ENCODE data around the gene GPC3. TPM values are rescaled to one million over a fixed set of nuclear protein-coding genes. Genes with fewer than 3 reads are reported as not detected.

The GPC3 gene
- total and polyA plus RNA-seq, 8 donors, result 0.46 to 137 (median 4.4) TPM

GRCh38 chrX:133609166-133609565 is 376.2 kb downstream of the GPC3 start:
- H3K27ac ChIP-seq, result no peak overlapping the region
- intact Hi-C loops (cut with DNase I; ENCODE audit: low total_unique reads), result no loop called here
- 48 to 74% (median 68%) methylated on average over 4 of the region's 4 CpGs for WGBS, 5 donors

GRCh38 chrX:133608406-133608805 is 377.0 kb downstream of the GPC3 start:
- Histone ChIP-seq H3K27ac (peak overlapping the region in 1 of 5 donors; percentile 31), H3K4me3 (no peak overlapping the region), H3K4me1 (peaks cover 0 to 24% (median 8%) of the 10 kb centered on the region in 4 donors), H3K9me3 (peaks cover 0 to under 1% (median 0%) of the 10 kb centered on the region in 4 donors), H3K36me3 (no peaks in the 10 kb centered on the region), H3K27me3 (peaks cover 0 to 6% (median 0%) of the 10 kb centered on the region in 3 donors)
- 59 to 78% (median 65%) methylated on average over 2 of the region's 2 CpGs for WGBS, 5 donors
- DNase-seq, result no peak
- TF ChIP-seq POLR2A (IDR thresholded peaks at IDR 0.05), result no peak
- TF ChIP-seq POLR2AphosphoS5 (IDR thresholded peaks at IDR 0.05), result no peak
- TF ChIP-seq CTCF (IDR thresholded peaks at IDR 0.05), result no peak
- no peak for TF ChIP-seq EP300 (IDR thresholded peaks at IDR 0.05)
- intact Hi-C loops (cut with DNase I; ENCODE audit: low total_unique reads), result no loop called here

More at GRCh38 chrX:133609166-133609565, 376.2 kb downstream of the GPC3 start:
- DNase-seq, result no peak
- H3K27me3 ChIP-seq, result peaks cover 0 to 6% (median 0%) of the 10 kb centered on the region in 3 donors
- peaks cover 0 to 7% (median 0%) of the 10 kb centered on the region in 4 donors for H3K9me3 ChIP-seq
- H3K4me3 ChIP-seq, result no peak overlapping the region
- H3K4me1 ChIP-seq, result peaks cover 0 to 24% (median 8%) of the 10 kb centered on the region in 4 donors
- no peaks in the 10 kb centered on the region for H3K36me3 ChIP-seq
- TF ChIP-seq POLR2A (IDR thresholded peaks at IDR 0.05) (no peak), CTCF (IDR thresholded peaks at IDR 0.05) (no peak), POLR2AphosphoS5 (IDR thresholded peaks at IDR 0.05) (no peak), EP300 (IDR thresholded peaks at IDR 0.05) (no peak)

- H3K4me1 ChIP-seq, result peaks cover 0 to 24% (median 8%) of the 10 kb centered on the region in 4 donors
- WGBS, 5 donors, result 35 to 62% (median 44%) methylated on average over 5 of the region's 5 CpGs
- peak overlapping the region in 2 of 5 donors; percentile 21 to 31 for H3K27ac ChIP-seq
- no peak for TF ChIP-seq EP300 (IDR thresholded peaks at IDR 0.05)
- no peak for TF ChIP-seq CTCF (IDR thresholded peaks at IDR 0.05)
- no peak for TF ChIP-seq POLR2A (IDR thresholded peaks at IDR 0.05)
- no peak for TF ChIP-seq POLR2AphosphoS5 (IDR thresholded peaks at IDR 0.05)
- no peaks in the 10 kb centered on the region for H3K36me3 ChIP-seq
- intact Hi-C loops (cut with DNase I; ENCODE audit: low total_unique reads), result no loop called here
- H3K9me3 ChIP-seq, result no peaks in the 10 kb centered on the region
- no peak overlapping the region for H3K4me3 ChIP-seq
- H3K27me3 ChIP-seq, result peaks cover 0 to 6% (median 0%) of the 10 kb centered on the region in 3 donors
- DNase-seq, result peak in 1 of 2 donors; percentile 27
Observed at GRCh38 chrX:133607419-133608348, 377.7 kb downstream of the GPC3 start.

GRCh38 chrX:133606990-133607389 is 378.4 kb downstream of the GPC3 start:
- TF ChIP-seq EP300 (IDR thresholded peaks at IDR 0.05), result no peak
- no peak for TF ChIP-seq CTCF (IDR thresholded peaks at IDR 0.05)
- TF ChIP-seq POLR2A (IDR thresholded peaks at IDR 0.05), result no peak
- TF ChIP-seq POLR2AphosphoS5 (IDR thresholded peaks at IDR 0.05), result no peak
- Histone ChIP-seq H3K27ac (no peak overlapping the region), H3K4me1 (peaks cover 0 to 24% (median 8%) of the 10 kb centered on the region in 4 donors), H3K4me3 (no peak overlapping the region), H3K27me3 (peaks cover 0 to 9% (median 0%) of the 10 kb centered on the region in 3 donors), H3K36me3 (no peaks in the 10 kb centered on the region), H3K9me3 (no peaks in the 10 kb centered on the region)
- 50 to 79% (median 71%) methylated on average over 1 of the region's 1 CpG for WGBS, 5 donors
- intact Hi-C loops (cut with DNase I; ENCODE audit: low total_unique reads), result no loop called here
- no peak for DNase-seq

Measured in stomach (tissue), 9 donors.